Measurements from ENCODE around the gene MYB. TPM values are rescaled to one million over a fixed set of nuclear protein-coding genes. Genes with fewer than 3 reads are reported as not detected.
A peak's percentile ranks its signal among the peaks of the same experiment; 100 is the strongest.
"Not testable (repeated sequence)": the region's sequence is repeated elsewhere in the genome, so short reads cannot be mapped to it uniquely, and the experiment has no call there.

The MYB gene
- total RNA-seq (2014; rRNA removed; shearing (Covaris generic); ENCODE audit: low replicate concordance) = 1.5 TPM in 1 of 2 replicates, not detected in the other

DNA sequence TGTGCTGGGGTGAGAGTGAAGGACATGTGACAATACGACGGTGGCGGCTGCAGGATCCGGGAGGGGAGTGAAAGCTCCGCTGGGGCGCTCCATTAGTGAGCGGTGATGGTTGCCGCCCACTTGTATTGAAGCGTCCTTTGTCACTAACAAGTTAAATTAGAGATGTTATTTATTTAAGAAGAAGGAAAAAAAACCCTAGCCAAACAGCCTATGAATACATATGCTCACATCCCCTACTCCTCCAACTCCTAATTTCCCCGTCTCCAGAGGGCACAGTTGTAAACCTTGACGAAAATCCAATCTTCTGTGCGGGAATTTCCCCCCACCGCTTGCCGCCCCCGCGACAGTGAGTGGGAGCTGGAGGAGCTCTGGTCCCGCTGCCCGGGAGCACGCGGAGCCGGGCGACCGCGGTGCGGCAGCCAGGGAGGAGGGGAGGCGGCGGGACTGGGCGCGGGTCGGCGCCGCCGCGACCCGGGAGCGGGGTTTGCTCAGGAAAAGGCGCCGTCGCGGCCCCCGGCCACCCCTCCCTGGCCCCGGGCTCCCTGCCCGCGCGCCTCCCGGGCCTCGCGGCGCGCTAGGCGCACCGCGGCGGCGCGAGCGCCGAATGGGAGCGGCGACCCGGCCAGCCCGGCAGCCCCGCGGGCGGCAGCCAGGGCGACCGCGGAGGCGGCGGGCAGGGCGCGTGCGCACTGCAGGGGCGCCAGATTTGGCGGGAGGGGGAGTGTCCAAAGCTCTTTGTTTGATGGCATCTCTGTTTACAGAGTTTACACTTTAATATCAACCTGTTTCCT, at the start of gene MYB:
Gene MYB (plus strand): TSS at position 767 of the 791 bp plus-strand sequence. CDS start 206 bp downstream, outside the sequence.
- Histone ChIP-seq H3K27me3 (peaks cover 31% of the 10 kb centered on the region), H3K9me3 (no peaks in the 10 kb centered on the region), H3K4me3 (peak within 1 kb of the TSS; percentile 40), H3K36me3 (no peaks in the 10 kb centered on the region)
- DNase-seq = peak; percentile 50

DNA sequence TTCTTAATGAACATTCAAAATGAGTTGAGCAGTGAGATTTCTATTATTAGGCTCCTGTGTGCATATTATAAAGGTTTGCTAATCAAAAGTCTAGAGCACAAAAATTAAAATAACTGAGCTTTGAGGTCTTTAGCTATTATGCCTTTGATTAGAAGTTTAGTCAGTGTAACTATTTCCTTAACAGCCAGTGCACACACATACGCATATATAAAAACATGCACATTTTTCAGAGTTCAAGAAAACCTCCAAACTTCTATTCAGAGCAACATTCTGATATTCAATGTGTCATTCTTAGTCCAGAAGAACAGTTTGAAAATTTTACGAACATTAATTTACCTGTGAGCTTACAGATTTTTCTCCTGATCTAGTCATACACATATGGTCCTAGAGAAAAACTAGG, 48.3 kb upstream of the MYB start:
- no peak overlapping the region for H3K4me3 ChIP-seq
- no peaks in the 10 kb centered on the region for H3K9me3 ChIP-seq
- no peaks in the 10 kb centered on the region; the same call in 1 of the 2 replicates for H3K27me3 ChIP-seq
- no peaks in the 10 kb centered on the region for H3K36me3 ChIP-seq
- DNase-seq = no peak

DNA sequence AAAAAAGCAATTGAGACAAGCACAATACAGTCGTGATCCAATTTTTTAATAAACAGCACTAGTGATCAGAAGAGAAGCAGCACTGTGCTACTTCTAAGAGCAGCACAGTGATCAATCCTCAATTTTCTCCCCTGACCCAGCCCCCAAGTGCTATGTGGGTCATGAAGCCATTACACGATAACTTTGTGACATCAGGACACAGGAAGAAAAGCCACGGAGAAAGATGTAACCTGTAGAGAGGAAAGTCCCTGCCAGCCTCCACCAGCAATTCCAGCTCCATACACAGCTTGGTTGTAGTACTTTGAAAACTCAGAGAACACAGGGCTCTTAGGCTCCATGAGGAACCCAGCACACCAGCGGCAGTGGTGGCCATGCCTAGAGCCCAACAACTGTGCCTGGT, 45.3 kb upstream of the MYB start:
- DNase-seq = no peak
- H3K36me3 ChIP-seq = no peaks in the 10 kb centered on the region
- no peak overlapping the region for H3K4me3 ChIP-seq
- H3K27me3 ChIP-seq = no peaks in the 10 kb centered on the region; the same call in 1 of the 2 replicates
- no peaks in the 10 kb centered on the region for H3K9me3 ChIP-seq

DNA sequence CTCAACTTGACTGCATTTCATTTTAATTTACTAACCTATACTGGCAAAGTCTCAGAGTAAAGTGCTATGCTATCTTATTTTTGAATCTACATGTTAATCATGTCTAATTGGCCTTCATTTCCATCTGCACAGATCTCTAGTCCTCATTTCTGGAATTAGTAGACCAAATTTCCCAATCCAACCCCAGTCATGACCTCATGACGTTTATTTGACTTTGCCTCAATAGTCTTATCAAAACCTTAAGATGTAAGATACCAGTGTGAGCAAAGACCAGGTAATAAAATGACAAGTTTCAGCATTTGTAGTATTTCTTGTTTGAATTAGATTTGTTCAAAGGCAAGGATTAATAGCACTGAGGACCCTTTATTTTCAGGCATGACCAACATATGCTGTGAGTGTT, 43.3 kb upstream of the MYB start:
- no peak overlapping the region for H3K4me3 ChIP-seq
- H3K36me3 ChIP-seq = no peaks in the 10 kb centered on the region
- H3K9me3 ChIP-seq = no peaks in the 10 kb centered on the region
- DNase-seq = no peak
- H3K27me3 ChIP-seq = no peaks in the 10 kb centered on the region; the same call in 1 of the 2 replicates

DNA sequence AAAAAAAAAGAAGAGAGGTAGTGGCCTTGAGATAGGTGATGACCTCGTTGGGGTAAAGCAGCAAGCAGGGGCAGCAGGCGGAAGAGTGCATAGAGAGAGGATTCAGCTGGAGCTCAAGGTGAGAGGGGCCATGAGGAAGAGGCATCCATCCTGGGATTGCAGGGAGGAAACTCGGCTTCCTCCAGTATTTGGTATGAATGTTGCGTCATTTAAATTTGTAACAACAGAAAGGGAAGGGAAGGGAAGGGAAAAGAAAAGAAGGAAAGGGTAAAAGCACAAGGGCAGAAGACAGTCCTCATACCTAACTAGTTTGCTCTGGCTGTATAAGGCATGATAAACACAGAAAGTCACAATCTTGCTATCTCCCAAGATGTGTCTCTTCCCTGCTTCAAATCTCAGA, 39.9 kb upstream of the MYB start:
- H3K4me3 ChIP-seq = no peak overlapping the region
- H3K36me3 ChIP-seq = no peaks in the 10 kb centered on the region
- H3K27me3 ChIP-seq = no peaks in the 10 kb centered on the region; the same call in 1 of the 2 replicates
- DNase-seq = no peak
- no peaks in the 10 kb centered on the region for H3K9me3 ChIP-seq

DNA sequence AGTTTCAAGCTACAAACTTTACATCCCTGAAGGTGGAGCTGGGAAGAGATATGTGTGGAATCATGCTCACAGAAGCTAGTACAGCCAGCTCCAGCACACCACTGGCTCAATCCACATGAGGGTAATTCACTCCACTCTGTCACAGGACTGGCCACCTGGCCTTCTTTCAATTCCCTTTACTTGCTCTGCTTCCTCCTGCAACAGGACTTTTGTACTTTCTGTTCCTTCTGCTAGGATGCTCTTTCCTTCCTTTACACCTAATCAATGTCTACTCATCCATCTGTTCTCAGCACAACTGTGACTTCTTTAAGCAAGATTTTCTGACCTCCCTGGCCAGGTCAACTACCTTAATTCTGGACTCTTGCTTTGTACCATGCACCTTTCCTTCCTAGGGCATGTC, 39.4 kb upstream of the MYB start:
- no peak overlapping the region for H3K4me3 ChIP-seq
- no peaks in the 10 kb centered on the region for H3K9me3 ChIP-seq
- no peaks in the 10 kb centered on the region; the same call in 1 of the 2 replicates for H3K27me3 ChIP-seq
- no peaks in the 10 kb centered on the region for H3K36me3 ChIP-seq
- DNase-seq = no peak

DNA sequence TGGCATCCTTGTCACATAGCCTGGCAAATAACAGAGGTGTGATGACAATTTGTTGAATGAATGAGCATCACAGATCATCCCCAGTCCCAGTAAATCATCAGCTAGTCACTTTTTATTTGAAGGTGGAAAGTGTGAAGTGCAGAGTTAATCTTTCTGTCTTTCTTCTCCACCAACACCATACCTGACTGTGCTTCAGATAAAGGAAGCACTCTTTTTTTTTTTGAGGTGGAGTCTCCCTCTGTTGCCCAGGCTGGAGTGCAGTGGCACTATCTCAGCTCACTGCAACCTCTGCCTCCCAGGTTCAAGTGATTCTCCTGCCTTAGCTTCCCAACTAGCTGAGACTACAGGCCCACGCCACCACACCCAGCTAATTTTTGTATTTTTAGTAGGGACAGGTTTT, 38.9 kb upstream of the MYB start:
- DNase-seq, H3K9me3 ChIP-seq, H3K36me3 ChIP-seq, H3K27me3 ChIP-seq, H3K4me3 ChIP-seq: not testable (repeated sequence)

DNA sequence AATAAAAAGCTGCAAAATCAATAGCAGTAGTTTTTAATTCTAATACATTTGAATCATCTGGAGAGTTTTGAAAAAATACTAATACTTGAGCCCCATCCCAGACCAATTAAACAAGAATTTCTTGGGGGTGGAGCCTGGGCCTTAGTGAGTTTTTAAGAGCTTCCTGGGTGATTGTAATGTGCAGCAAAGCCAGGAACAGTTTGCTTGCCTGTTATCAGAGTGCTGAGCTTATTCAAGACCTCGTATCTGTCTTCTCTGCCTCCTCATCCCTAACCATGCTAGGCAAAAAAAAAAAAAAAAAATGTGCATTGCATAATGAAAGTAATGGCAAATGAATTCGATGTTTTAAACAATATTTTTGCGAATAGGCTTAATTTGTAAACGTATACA, 36.4 kb upstream of the MYB start:
- H3K4me3 ChIP-seq = no peak overlapping the region
- no peaks in the 10 kb centered on the region for H3K36me3 ChIP-seq
- H3K9me3 ChIP-seq = no peaks in the 10 kb centered on the region
- no peaks in the 10 kb centered on the region; the same call in 1 of the 2 replicates for H3K27me3 ChIP-seq
- DNase-seq = no peak

DNA sequence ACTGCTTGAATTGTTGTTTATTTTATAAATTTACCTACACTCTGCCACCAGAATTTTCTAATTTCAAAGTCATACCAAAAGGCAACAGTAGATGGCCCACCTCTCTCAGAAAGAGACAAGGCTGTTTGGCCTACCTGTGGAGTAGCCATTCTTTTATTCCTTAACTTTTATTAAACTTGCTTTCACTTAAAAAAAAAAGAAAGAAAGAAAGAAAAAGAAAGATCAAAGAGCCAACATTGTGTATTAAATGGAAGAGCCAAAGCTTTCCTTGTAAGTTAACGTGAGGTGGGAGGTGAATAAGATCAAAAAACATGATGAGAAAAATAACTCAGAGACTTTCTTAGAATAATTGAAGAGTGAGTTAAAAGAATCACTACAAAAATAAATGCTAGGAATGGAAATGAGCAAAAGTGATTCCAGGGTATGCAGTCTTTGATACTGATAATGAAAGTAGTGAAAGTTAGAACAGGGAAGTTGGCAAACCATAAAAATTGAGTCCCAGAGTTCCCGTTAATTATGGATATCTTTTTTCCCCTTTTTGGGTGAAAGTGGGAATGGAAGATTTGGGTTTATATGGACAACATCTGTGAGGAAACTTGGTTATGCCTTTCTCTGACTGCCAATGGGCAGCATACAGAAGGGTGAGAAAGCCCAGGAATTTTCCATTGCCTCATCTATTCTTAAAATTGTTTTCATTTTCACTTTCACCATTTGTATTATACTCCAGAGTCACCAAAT, 35.9 kb upstream of the MYB start:
- H3K36me3 ChIP-seq = no peaks in the 10 kb centered on the region
- DNase-seq = no peak
- no peak overlapping the region for H3K4me3 ChIP-seq
- H3K9me3 ChIP-seq = no peaks in the 10 kb centered on the region
- H3K27me3 ChIP-seq = no peaks in the 10 kb centered on the region; the same call in 1 of the 2 replicates

DNA sequence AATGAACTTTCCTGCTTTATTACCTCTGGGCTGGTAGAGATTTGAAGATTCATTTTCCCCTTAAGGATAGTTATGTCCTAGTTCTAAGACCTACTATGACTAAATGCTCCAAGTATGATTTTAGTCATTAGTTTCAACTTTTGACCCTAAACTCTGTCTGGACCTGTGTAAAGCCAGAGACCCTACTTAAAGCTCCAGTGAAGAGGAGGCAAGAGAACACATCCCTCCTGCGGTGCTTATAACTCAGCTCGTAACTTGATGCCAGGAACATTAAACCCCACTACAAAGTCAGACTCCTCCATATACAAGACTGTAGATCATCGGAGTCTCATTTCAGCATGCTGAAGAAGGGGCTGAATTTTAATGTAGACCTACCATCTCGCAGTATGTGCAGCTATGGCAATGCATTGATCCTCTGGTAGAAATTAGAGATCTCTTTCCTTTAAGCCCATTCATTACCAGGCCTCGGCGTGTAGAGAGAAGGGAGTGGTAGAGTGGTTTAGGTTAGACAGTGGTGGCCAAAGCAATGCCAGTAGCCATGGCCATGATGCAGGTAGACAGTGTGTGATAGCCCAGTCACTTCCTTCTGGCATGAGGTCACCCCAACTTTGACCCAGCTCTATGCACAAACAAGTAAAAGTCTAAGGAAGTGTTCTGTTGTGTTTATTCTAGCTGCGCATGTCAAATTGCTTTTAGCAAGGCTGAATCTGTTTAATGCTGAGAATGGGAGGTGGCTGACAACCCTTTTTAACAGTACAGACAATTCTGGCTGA, 34.8 kb upstream of the MYB start:
- DNase-seq = peak; percentile 24
- Histone ChIP-seq H3K27me3 (no peaks in the 10 kb centered on the region; the same call in 1 of the 2 replicates), H3K36me3 (no peaks in the 10 kb centered on the region), H3K4me3 (no peak overlapping the region), H3K9me3 (0 out of 2 replicates have a peak, but pooled peaks cover 2% of the 10 kb centered on the region)

DNA sequence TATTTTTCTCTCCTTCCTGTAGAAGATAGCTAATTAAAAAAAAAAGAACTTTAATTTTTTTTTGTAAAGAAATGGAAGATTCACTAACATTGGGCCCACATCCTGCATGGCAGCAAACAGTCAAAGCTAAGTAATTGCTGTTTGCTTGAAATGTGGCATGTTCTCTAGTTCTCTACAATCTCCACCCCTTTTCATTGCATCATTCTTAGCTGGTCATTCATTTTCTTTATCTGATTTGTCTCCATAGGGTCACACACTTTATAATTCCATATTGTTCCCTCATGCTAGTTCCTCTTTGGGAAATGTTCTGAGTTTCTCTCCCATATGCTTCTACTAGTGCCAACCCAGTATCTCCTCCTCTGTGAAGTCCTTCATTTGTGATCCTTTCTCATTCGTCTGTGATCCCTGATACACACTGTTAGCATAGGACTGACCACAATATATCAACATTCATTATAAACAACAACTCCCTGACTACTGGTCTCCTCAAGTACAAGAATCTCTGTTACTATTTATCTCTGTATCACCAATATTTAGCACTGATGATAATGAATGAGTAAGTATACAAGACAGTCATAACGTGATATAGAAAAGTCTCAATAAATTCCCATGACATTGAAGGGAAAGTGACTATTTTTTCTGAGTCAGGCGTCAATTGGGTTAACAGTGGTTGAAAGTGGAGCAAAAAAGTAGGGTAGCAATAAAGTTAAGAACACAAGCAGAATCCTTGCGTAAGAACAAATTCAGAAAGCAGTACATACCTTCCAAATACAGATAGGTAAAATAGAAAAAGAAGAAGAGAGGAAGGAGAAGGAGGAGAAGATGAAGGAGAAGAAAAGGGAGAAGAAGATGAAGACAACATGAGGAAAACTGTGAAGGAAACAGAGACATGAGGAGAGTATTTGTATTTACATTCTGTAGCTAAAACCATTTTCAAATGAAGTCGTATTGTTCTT, 33.2 kb upstream of the MYB start:
- Histone ChIP-seq H3K36me3 (no peaks in the 10 kb centered on the region), H3K4me3 (no peak overlapping the region), H3K27me3 (no peaks in the 10 kb centered on the region; the same call in 1 of the 2 replicates), H3K9me3 (0 out of 2 replicates have a peak, but pooled peaks cover 2% of the 10 kb centered on the region)
- no peak for DNase-seq

DNA sequence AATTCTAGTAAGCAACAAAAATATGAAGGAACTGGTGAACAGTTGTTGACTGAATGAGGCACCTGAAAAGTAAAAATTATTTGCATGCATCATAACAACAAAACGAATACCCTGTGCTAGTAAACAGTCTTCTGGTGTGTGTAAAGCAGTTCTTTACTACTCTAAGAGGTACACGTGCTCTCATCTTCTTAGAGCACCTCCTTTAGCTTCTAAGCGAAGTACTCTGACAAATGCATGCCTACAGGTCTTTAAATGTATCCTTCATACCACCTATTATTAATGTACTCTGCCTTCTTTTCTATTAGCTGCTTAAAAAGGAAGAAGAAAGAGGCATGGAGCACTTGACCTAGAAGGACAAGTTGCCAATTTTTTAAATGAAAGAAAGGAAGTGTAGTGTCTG, 32.2 kb upstream of the MYB start:
- H3K27me3 ChIP-seq = no peaks in the 10 kb centered on the region; the same call in 1 of the 2 replicates
- 0 out of 2 replicates have a peak, but pooled peaks cover 2% of the 10 kb centered on the region for H3K9me3 ChIP-seq
- no peak overlapping the region for H3K4me3 ChIP-seq
- no peaks in the 10 kb centered on the region for H3K36me3 ChIP-seq
- DNase-seq = no peak

DNA sequence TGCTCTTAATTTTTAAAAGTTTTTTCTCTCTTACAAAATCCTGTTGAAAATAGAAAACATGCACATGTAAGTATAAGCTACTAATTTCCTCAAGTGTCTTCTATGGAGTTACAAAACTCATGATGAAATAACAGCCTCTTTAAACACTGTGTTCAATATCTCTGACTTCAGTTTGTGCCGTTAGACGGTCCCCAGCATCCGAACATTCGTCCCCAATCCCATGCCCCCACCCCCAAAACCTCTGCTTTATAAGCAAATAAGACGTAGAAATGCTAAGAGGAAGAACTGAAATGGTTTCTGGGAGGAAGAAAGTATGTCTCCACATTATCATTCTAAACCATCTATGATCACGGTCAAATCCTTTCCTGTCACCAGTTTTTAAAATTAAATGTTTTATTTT, 31.7 kb upstream of the MYB start:
- H3K27me3 ChIP-seq = no peaks in the 10 kb centered on the region; the same call in 1 of the 2 replicates
- DNase-seq = no peak
- H3K9me3 ChIP-seq = 0 out of 2 replicates have a peak, but pooled peaks cover 2% of the 10 kb centered on the region
- H3K4me3 ChIP-seq = no peak overlapping the region
- H3K36me3 ChIP-seq = no peaks in the 10 kb centered on the region

DNA sequence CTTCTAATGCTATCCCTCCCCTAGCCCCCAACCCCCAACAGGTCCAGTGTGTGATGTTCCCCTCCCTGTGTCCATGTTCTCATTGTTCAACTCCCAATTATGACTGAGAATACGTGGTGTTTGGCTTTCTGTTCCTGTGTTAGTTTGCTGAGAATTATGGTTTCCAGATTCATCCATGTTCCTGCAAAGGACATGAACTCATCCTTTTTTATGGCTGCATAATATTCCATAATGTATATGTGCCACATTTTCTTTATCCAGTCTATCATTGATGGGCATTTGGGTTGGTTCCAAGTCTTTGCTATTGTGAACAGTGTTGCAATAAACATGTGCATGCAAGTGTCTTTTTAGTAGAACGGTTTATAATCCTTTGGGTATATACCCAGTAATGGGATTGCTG, 30.6 kb upstream of the MYB start:
- not testable (repeated sequence) for H3K27me3 ChIP-seq, H3K4me3 ChIP-seq, H3K9me3 ChIP-seq, DNase-seq, H3K36me3 ChIP-seq

DNA sequence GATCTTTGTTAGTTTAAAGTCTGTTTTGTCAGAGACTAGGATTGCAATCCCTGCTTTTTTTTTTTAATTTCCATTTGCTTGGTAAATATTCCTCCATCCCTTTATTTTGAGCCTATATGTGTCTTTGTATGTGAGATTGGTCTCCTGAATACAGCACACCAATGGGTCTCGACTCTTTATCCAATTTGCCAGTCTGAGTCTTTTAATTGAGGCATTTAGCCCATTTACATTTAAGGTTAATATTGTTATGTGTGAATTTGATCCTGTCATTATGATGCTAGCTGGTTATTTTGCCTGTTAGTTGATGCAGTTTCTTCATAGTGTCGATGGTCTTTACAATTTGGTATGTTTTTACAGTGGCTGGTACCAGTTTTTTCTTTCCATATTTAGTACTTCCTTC, 27.0 kb upstream of the MYB start:
- H3K36me3 ChIP-seq, H3K27me3 ChIP-seq, H3K4me3 ChIP-seq, DNase-seq, H3K9me3 ChIP-seq: not testable (repeated sequence)

DNA sequence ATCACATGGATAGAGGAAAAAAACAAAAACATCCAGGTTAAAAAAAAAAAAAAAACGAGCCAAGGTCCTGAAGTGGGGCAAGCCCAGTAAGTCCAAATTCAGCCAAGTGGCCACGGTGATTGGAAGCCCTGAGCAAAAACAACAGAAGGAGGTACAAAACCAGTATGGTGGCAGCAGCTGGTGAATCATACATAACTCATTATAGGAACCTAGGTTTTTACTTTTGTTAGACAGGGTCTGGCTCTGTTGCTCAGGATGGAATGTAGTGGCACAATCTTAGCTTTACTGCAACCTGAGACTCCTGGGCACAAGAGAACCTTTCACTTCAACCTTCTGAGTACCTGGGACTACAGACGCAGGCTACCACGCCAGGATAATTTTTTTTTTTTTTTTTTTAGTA, 22.7 kb upstream of the MYB start:
- Histone ChIP-seq H3K4me3 (no peak overlapping the region), H3K36me3 (no peaks in the 10 kb centered on the region), H3K27me3 (no peaks in the 10 kb centered on the region), H3K9me3 (no peaks in the 10 kb centered on the region)
- no peak for DNase-seq

Measured in MG63 (cell line).